Lower leg skin (tissue), 3 donors: Measurements from ENCODE around the gene VANGL2.

Source experiments
- CTCF ChIP-seq, 3 donors: fragments of 450-650 bp; IDR thresholded peaks; one replicate each; pipeline ENCODE4 v1.5.1; 2016; ENCODE audit warnings: antibody characterized with exemption in 3 of 3, mild to moderate bottlenecking in 3 of 3, moderate library complexity in 2 of 3
- POLR2A ChIP-seq, 2 donors: fragments of 450-650 bp; IDR thresholded peaks; one replicate each; pipeline ENCODE4 v1.6.1; 2016 to 2017; ENCODE audit warnings: antibody characterized with exemption in 2 of 2, mild to moderate bottlenecking in 1 of 2, moderate library complexity in 1 of 2

- TF ChIP-seq CTCF (IDR thresholded peaks at IDR 0.05) (no peak), POLR2A (IDR thresholded peaks at IDR 0.05) (no peak)
Observed at GRCh38 chr1:160465123-160465522, 64.8 kb downstream of the VANGL2 start.
